Measurements from ENCODE around the gene DGKI.

GRCh38 chr7:137718355-137718754, 128.4 kb downstream of the DGKI start:
- TF ChIP-seq CTCF (conservative IDR thresholded peaks at IDR 0.05) (no peak), EZH2 (IDR thresholded peaks at IDR 0.05; ENCODE audit: low read depth) (no peak)
